K562 (cell line): Measurements from ENCODE around the gene TUSC7. TPM values are rescaled to one million over a fixed set of nuclear protein-coding genes. Genes with fewer than 3 reads are reported as not detected.

Experiments used
- ATAC-seq: fragments of 200-7000 bp; cut with Tn5 transposase; 3 replicates; pipeline ENCODE4 v1.9.1; 2020; ENCODE audit warnings: moderate library complexity
- BruUV-seq: library from RNA; stranded (reverse); fragments of 400-500 nt; replicated peaks from 2 replicates; lab custom pipeline; 2021; lab: Mats Ljungman, UMichigan
- CTCF ChIA-PET: fragments of 300-600 bp; formaldehyde crosslinking; extraction: SDS; loops from one replicate; lab custom pipeline; 2021; ENCODE audit warnings: low intra/inter-chr PET ratio; lab: Yijun Ruan, JAX
- POLR2A ChIA-PET: fragments of 300-600, 350-650 bp; sonication (Branson Sonifier 250); formaldehyde crosslinking; extraction: SDS; loops from one replicate; lab custom pipeline; 2021; ENCODE audit warnings: antibody characterized with exemption, inconsistent platforms; lab: Yijun Ruan, JAX
- DNase-seq, 4 experiments: peaks; one replicate each; pipeline versions ENCODE4 v3.0.0 to v3.0.0-alpha.2; 2011 to 2018; ENCODE audit warnings: low spot score in 3 of 4, mixed read lengths in 3 of 4; ENCODE audit errors: extremely low read depth in 1 of 4
- FAIRE-seq: peaks from 2 replicates; lab custom pipeline; 2011; peaks lifted over from hg19 to GRCh38; lab: Jason Lieb, UNC
- H2AFZ ChIP-seq: 2 replicates; pipeline ENCODE4 v1.6.0; 2011; ENCODE audit warnings: low read depth, low read length, control low read depth, inconsistent platforms
- H3K27ac ChIP-seq: fragments of 200-600 bp; 3 replicates; pipeline ENCODE4 v1.8.0; 2011; ENCODE audit warnings: low read depth, mild to moderate bottlenecking, control low read depth, inconsistent platforms, low read length, moderate library complexity, mixed read lengths; ENCODE audit errors: extremely low read depth
- H3K27me3 ChIP-seq, 2 experiments: fragments of 300-600 bp in 1 of 2; 2 replicates in 1 of 2; 3 replicates in 1 of 2; pipeline versions ENCODE4 v1.6.0 to v1.8.0; 2011; ENCODE audit warnings: inconsistent platforms in 2 of 2, low read length in 2 of 2, mild to moderate bottlenecking in 1 of 2, mixed read lengths in 1 of 2, moderate library complexity in 1 of 2; ENCODE audit not compliant: control insufficient read depth in 2 of 2, insufficient read depth in 2 of 2
- H3K36me3 ChIP-seq: fragments of 300-600 bp; 3 replicates; pipeline ENCODE4 v1.8.0; 2011; ENCODE audit warnings: mild to moderate bottlenecking, low read length, inconsistent platforms; ENCODE audit not compliant: control insufficient read depth, insufficient read depth
- H3K4me1 ChIP-seq, 2 experiments: fragments of 200-600 bp in 1 of 2; replicated peaks in 1 of 2; 2 replicates in 1 of 2; 3 replicates in 1 of 2; pipeline versions ENCODE4 v1.5.1 to v1.8.0; 2011; ENCODE audit warnings: inconsistent platforms in 2 of 2, low read length in 2 of 2, mild to moderate bottlenecking in 1 of 2, mixed read lengths in 1 of 2, moderate library complexity in 1 of 2; ENCODE audit not compliant: control insufficient read depth in 2 of 2, insufficient read depth in 2 of 2
- H3K4me2 ChIP-seq: 2 replicates; pipeline ENCODE4 v1.6.1; 2011; ENCODE audit warnings: low read length, control low read depth, inconsistent platforms, mixed read lengths; ENCODE audit not compliant: insufficient read depth
- H3K4me3 ChIP-seq: fragments of 200-600 bp; sonication (generic), shearing (Covaris generic); 2 replicates; pipeline ENCODE4 v1.5.1; 2016; ENCODE audit warnings: control low read depth, inconsistent platforms
- H3K79me2 ChIP-seq: fragments of 200-600 bp; 3 replicates; pipeline ENCODE4 v1.8.0; 2011; ENCODE audit warnings: low read length, inconsistent platforms; ENCODE audit not compliant: control insufficient read depth, insufficient read depth
- H3K9ac ChIP-seq, 2 experiments: 2 replicates each; pipeline versions ENCODE4 v1.6.0 to v1.6.1; 2011; ENCODE audit warnings: low read depth in 2 of 2, low read length in 2 of 2, control low read depth in 1 of 2, inconsistent platforms in 1 of 2, mild to moderate bottlenecking in 1 of 2, mixed read lengths in 1 of 2; ENCODE audit not compliant: insufficient read depth in 1 of 2
- H3K9me1 ChIP-seq: one replicate; pipeline ENCODE4 v1.6.0; 2011; ENCODE audit warnings: inconsistent platforms, mild to moderate bottlenecking, low read length, moderate library complexity; ENCODE audit not compliant: control insufficient read depth, insufficient read depth
- H3K9me3 ChIP-seq: replicated peaks from 2 replicates; pipeline ENCODE4 v1.5.1; 2011; ENCODE audit warnings: low read depth, low read length, inconsistent platforms; ENCODE audit not compliant: control insufficient read depth, insufficient read depth
- H4K20me1 ChIP-seq: replicated peaks from 2 replicates; pipeline ENCODE4 v1.6.1; 2011; ENCODE audit warnings: low read length, inconsistent platforms, mixed read lengths; ENCODE audit not compliant: control insufficient read depth, insufficient read depth
- ELF4 ChIP-seq: fragments of 450-650 bp; formaldehyde crosslinking; IDR thresholded peaks from 2 replicates; pipeline ENCODE4 v1.4.0; 2022; ENCODE audit warnings: missing genetic modification characterization
- ESRRA ChIP-seq: fragments of 450-650 bp; IDR thresholded peaks from 2 replicates; pipeline ENCODE4 v1.6.1; 2014; ENCODE audit warnings: low read depth, mild to moderate bottlenecking, moderate library complexity, borderline replicate concordance
- ESRRB ChIP-seq: fragments of 250-450 bp; sonication (Bioruptor Pico); IDR thresholded peaks from 2 replicates; pipeline ENCODE4 v1.5.0; 2020; ENCODE audit warnings: mild to moderate bottlenecking, moderate library complexity, borderline replicate concordance
- FOXJ3 ChIP-seq: sonication (generic); formaldehyde crosslinking; IDR thresholded peaks from 2 replicates; pipeline ENCODE4 v1.4.0; 2020; ENCODE audit warnings: mild to moderate bottlenecking, missing genetic modification reagents
- IRF2 ChIP-seq: sonication (generic); formaldehyde crosslinking; IDR thresholded peaks from 2 replicates; pipeline ENCODE4 v1.8.1; 2022; ENCODE audit warnings: mild to moderate bottlenecking, missing genetic modification reagents
- L3MBTL2 ChIP-seq: fragments of 450-650 bp; IDR thresholded peaks from 2 replicates; pipeline ENCODE4 v1.6.1; 2016; ENCODE audit warnings: mild to moderate bottlenecking, moderate library complexity
- NUFIP1 ChIP-seq: fragments of 450-650 bp; IDR thresholded peaks from 2 replicates; pipeline ENCODE4 v1.6.1; 2018; ENCODE audit not compliant: partially characterized antibody
- POLR2AphosphoS5 ChIP-seq: IDR thresholded peaks from 2 replicates; pipeline ENCODE4 v1.6.1; 2011; ENCODE audit warnings: mild to moderate bottlenecking, low read depth, low read length, moderate library complexity; ENCODE audit not compliant: control insufficient read depth, insufficient read depth
- SRSF1 ChIP-seq: fragments of 200-400 bp; formaldehyde crosslinking; IDR thresholded peaks from 2 replicates; pipeline ENCODE4 v1.6.1; 2017; ENCODE audit warnings: mild to moderate bottlenecking, low read depth, low read length, moderate library complexity
- STAG1 ChIP-seq: sonication (generic); formaldehyde crosslinking; IDR thresholded peaks from 2 replicates; pipeline ENCODE4 v1.5.0; 2020; ENCODE audit warnings: missing genetic modification reagents, borderline replicate concordance
- ZNF239 ChIP-seq: fragments of 250-450 bp; sonication (Bioruptor Pico); IDR thresholded peaks from 2 replicates; pipeline ENCODE4 v1.4.0; 2020; ENCODE audit warnings: mild to moderate bottlenecking
- WGBS: fragments of 100-300 bp; shearing (Covaris generic); methylation state at CpG from one replicate; pipeline ENCODE4 v1.1.6; 2016; ENCODE audit warnings: low coverage, mixed read lengths; ENCODE audit not compliant: insufficient coverage; ENCODE audit errors: missing lambda C conversion rate; 5-methylcytosine and 5-hydroxymethylcytosine counted together
- in situ Hi-C: fragments of 300-500 bp; cut with MboI; formaldehyde crosslinking; loops from 4 replicates; pipeline ENCODE4 v1.15.0; 2018; ENCODE audit warnings: inconsistent platforms, mixed read lengths
- intact Hi-C: fragments of 100-400 bp; cut with micrococcal nuclease; formaldehyde crosslinking; loops from 2 replicates; pipeline ENCODE4 v1.14.2; 2022
- polyA plus RNA-seq, 8 experiments: library from polyadenylated mRNA; depleted of rRNA in 4 of 8; stranded (reverse) in 5 of 8; unstranded in 3 of 8; fragments of >200 nt; fragmentation: Nextera tagmentation in 2 of 8; fragmentation: Illumina TruSeq in 1 of 8; extraction: Ambion mirVana in 2 of 8; extraction: Trizol in 1 of 8; gene quantifications; 2 replicates each; pipeline versions ENCODE4 v1.2.1 to v1.2.3, GENCODE V29; 2011 to 2014; ENCODE audit warnings: inconsistent platforms in 1 of 8, missing spikeins in 1 of 8
- total RNA-seq, 7 experiments: library from RNA; depleted of rRNA in 6 of 7; stranded (reverse); fragments of >200 nt in 6 of 7; fragmentation: Illumina TruSeq in 2 of 7; extraction: Trizol in 2 of 7; gene quantifications; 2 replicates each; pipeline versions ENCODE4 v1.2.1 to v1.2.3, GENCODE V29; 2011 to 2021; ENCODE audit warnings: low replicate concordance in 1 of 7
- TF ChIP-seq, protein P1 (sequence below): sonication (generic); formaldehyde crosslinking; IDR thresholded peaks from 2 replicates; pipeline ENCODE4 v1.9.0; 2022; ENCODE audit warnings: mild to moderate bottlenecking, missing genetic modification reagents
- TF ChIP-seq, protein P2 (sequence below): fragments of 450-650 bp; IDR thresholded peaks from 2 replicates; pipeline ENCODE4 v1.6.1; 2018; ENCODE audit not compliant: partially characterized antibody
- TF ChIP-seq, protein P3 (sequence below): IDR thresholded peaks from 3 replicates; pipeline ENCODE4 v1.6.1; 2011; ENCODE audit warnings: borderline replicate concordance, mild to moderate bottlenecking, moderate library complexity; ENCODE audit not compliant: insufficient read length; ENCODE audit errors: extremely low read depth

The TUSC7 gene
- total and polyA plus RNA-seq, 9 of the 15 experiments (the other 6 are each of a cell fraction or from before 2014, with no cell fraction given) = not detected

DNA sequence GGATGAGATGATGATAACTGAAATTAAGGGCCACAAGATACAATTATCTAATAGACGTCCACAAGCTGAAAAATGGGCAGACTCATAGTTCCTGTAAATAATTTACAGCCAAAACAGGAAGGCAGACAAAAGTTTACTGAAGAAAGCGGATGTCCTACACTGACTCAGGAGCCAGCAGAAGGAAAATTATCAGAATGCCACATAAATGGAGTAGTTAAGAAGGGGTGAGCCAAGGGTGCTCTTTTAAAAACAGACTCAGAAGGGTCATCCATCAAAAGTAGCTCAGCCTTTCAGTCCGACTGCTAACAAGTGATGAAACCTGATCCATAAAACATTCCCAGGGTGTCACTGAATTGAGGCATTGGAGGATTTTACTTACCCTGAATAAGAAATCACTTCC lies 39.8 kb downstream of the TUSC7 start:
- Histone ChIP-seq H3K9me3 (no peaks in the 10 kb centered on the region), H3K36me3 (no peaks in the 10 kb centered on the region), H3K4me1 (no peaks in the 10 kb centered on the region), H4K20me1 (no peaks in the 10 kb centered on the region), H3K27me3 (no peaks in the 10 kb centered on the region), H3K4me2 (no peak overlapping the region), H3K9me1 (no peaks in the 10 kb centered on the region), H2AFZ (no peak overlapping the region), H3K79me2 (no peaks in the 10 kb centered on the region), H3K9ac (no peak overlapping the region), H3K27ac (no peak overlapping the region), H3K4me3 (no peak overlapping the region)
- ChIA-PET POLR2A (no interaction called here), CTCF (no interaction called here)
- DNase-seq (no peak), FAIRE-seq (no peak), ATAC-seq (no peak)
- in situ Hi-C loops = no loop called here
- intact Hi-C loops = no loop called here
- no TSS peak for BruUV-seq
- WGBS = 3% methylated on average over 3 of the region's 3 CpGs
- TF ChIP-seq, protein P1, sequence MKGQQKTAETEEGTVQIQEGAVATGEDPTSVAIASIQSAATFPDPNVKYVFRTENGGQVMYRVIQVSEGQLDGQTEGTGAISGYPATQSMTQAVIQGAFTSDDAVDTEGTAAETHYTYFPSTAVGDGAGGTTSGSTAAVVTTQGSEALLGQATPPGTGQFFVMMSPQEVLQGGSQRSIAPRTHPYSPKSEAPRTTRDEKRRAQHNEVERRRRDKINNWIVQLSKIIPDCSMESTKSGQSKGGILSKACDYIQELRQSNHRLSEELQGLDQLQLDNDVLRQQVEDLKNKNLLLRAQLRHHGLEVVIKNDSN = no peak
- TF ChIP-seq L3MBTL2 = no peak
- no peak for TF ChIP-seq NUFIP1
- no peak for TF ChIP-seq ESRRB (CRISPR knock-in tag)
- TF ChIP-seq, protein P2, sequence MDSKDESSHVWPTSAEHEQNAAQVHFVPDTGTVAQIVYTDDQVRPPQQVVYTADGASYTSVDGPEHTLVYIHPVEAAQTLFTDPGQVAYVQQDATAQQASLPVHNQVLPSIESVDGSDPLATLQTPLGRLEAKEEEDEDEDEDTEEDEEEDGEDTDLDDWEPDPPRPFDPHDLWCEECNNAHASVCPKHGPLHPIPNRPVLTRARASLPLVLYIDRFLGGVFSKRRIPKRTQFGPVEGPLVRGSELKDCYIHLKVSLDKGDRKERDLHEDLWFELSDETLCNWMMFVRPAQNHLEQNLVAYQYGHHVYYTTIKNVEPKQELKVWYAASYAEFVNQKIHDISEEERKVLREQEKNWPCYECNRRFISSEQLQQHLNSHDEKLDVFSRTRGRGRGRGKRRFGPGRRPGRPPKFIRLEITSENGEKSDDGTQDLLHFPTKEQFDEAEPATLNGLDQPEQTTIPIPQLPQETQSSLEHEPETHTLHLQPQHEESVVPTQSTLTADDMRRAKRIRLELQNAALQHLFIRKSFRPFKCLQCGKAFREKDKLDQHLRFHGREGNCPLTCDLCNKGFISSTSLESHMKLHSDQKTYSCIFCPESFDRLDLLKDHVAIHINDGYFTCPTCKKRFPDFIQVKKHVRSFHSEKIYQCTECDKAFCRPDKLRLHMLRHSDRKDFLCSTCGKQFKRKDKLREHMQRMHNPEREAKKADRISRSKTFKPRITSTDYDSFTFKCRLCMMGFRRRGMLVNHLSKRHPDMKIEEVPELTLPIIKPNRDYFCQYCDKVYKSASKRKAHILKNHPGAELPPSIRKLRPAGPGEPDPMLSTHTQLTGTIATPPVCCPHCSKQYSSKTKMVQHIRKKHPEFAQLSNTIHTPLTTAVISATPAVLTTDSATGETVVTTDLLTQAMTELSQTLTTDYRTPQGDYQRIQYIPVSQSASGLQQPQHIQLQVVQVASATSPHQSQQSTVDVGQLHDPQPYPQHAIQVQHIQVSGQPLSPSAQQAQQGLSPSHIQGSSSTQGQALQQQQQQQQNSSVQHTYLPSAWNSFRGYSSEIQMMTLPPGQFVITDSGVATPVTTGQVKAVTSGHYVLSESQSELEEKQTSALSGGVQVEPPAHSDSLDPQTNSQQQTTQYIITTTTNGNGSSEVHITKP = no peak
- no peak for TF ChIP-seq POLR2AphosphoS5
- no peak for TF ChIP-seq ZNF239
- no peak for TF ChIP-seq IRF2 (CRISPR knock-in tag)
- TF ChIP-seq, protein P3, sequence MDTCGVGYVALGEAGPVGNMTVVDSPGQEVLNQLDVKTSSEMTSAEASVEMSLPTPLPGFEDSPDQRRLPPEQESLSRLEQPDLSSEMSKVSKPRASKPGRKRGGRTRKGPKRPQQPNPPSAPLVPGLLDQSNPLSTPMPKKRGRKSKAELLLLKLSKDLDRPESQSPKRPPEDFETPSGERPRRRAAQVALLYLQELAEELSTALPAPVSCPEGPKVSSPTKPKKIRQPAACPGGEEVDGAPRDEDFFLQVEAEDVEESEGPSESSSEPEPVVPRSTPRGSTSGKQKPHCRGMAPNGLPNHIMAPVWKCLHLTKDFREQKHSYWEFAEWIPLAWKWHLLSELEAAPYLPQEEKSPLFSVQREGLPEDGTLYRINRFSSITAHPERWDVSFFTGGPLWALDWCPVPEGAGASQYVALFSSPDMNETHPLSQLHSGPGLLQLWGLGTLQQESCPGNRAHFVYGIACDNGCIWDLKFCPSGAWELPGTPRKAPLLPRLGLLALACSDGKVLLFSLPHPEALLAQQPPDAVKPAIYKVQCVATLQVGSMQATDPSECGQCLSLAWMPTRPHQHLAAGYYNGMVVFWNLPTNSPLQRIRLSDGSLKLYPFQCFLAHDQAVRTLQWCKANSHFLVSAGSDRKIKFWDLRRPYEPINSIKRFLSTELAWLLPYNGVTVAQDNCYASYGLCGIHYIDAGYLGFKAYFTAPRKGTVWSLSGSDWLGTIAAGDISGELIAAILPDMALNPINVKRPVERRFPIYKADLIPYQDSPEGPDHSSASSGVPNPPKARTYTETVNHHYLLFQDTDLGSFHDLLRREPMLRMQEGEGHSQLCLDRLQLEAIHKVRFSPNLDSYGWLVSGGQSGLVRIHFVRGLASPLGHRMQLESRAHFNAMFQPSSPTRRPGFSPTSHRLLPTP = no peak
- no peak for TF ChIP-seq STAG1
- no peak for TF ChIP-seq FOXJ3 (CRISPR knock-in tag)
- TF ChIP-seq ESRRA = no peak
- TF ChIP-seq SRSF1 = no peak
- no peak for TF ChIP-seq ELF4 (CRISPR knock-in tag)
